ENCODE results near the gene CRYM. TPM values are rescaled to one million over a fixed set of nuclear protein-coding genes. Genes with fewer than 3 reads are reported as not detected.

CRYM gene
- total RNA-seq, 1 experiment from 2014 or later, result 4.9 TPM

DNA sequence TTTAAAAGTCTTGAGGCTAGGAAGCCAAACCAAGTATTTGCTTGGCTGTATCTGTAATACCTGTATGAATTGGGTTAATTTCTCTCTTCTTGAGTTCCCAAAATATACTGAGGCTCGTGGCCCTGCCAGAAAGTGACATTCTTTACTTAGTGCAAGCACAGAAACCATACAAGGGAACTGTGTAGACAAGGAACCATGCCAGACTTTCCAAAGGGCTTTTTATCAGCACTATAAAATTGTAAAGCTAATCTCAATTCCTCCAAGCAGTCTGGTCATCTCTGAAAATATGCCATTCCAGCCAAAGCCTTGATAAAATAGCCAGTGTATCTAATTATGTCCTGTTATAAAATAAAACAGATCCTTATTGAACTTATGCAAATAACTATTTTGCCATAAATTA lies 7.2 kb upstream of the CRYM start:
- Histone ChIP-seq H3K9me3 (ENCODE audit: control insufficient read depth in 1 of 2, insufficient read depth in 1 of 2, low read depth in 1 of 2, low read length in 2 of 2) (no peaks in the 10 kb centered on the region), H4K20me1 (ENCODE audit: insufficient read depth) (no peaks in the 10 kb centered on the region), H3K4me1 (ENCODE audit: control insufficient read depth in 1 of 2, insufficient read depth in 2 of 2, low read length in 2 of 2) (no peaks in the 10 kb centered on the region), H3K9ac (ENCODE audit: low read length) (no peak overlapping the region), H3K4me2 (ENCODE audit: low read length) (no peak overlapping the region), H3K27me3 (ENCODE audit: insufficient read depth, low read length) (no peaks in the 10 kb centered on the region), H3K27ac (ENCODE audit: low read depth, low read length) (no peak overlapping the region), H3K79me2 (ENCODE audit: insufficient read depth, low read length) (no peaks in the 10 kb centered on the region), H3K36me3 (ENCODE audit: control insufficient read depth in 1 of 2, insufficient read depth in 2 of 2, low read length in 2 of 2) (no peaks in the 10 kb centered on the region), H3K9me2 (ENCODE audit: insufficient read depth) (no peaks in the 10 kb centered on the region), H2AFZ (ENCODE audit: low read depth, low read length, poor library complexity, severe bottlenecking) (no peak overlapping the region), H3K4me3 (replicated peaks in 1 of 2; ENCODE audit: low read depth in 1 of 2, low read length in 2 of 2) (no peak overlapping the region)
- BruUV-seq (replicated peaks), result no TSS peak
- POLR2A ChIA-PET, result no interaction called here
- RAD21 ChIA-PET (ENCODE audit: low non-redundant PET in 1 of 2, low total read pairs in 2 of 2, uncharacterized antibody in 2 of 2, unreplicated experiment in 2 of 2), result interaction anchor here in 1 of 2 experiments (0.9 kb wide), 1 partner anchor 15 kb away, joined by 3 read pairs; no protein-coding TSS in a partner anchor
- CTCF ChIA-PET, result interaction anchor here (0.8 to 1.2 kb wide), 2 partner anchors 16 to 97 kb away, joined by 3 to 9 read pairs; no protein-coding TSS in a partner anchor
- ATAC-seq, result no peak
- intact Hi-C loops (cut with micrococcal nuclease), result no loop called here
- TF ChIP-seq CBX3 (IDR thresholded peaks at IDR 0.05; ENCODE audit: low read depth) (no peak), CEBPB (IDR thresholded peaks at IDR 0.05; ENCODE audit: low read depth) (no peak), JUND (IDR thresholded peaks at IDR 0.05) (no peak), EGR1 (IDR thresholded peaks at IDR 0.05; ENCODE audit: low read depth) (no peak)
- no peak for DNase-seq (ENCODE audit: low read depth, low spot score)

DNA sequence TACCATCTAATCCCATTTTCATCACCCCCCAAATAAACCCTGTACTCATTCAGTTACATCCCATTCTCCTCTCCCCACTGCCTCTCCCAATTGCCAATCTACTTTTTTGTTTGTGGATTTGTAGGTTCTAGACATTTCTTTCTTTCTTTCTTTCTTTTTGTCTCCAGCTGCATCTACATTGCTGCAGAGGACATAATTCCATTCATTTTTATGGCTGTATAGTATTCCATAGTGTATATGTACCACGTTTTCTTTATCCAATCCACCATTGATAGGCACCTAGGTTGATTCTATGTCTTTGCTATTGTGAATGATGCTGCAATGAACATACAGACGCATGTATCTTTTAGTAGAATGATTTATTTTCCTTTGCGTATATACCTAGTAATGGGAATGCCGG lies 6.3 kb upstream of the CRYM start:
- ATAC-seq (no peak), DNase-seq (ENCODE audit: low read depth, low spot score) (no peak)
- Histone ChIP-seq H3K9ac (ENCODE audit: low read length) (no peak overlapping the region), H3K27ac (ENCODE audit: low read depth, low read length) (no peak overlapping the region), H3K9me2 (ENCODE audit: insufficient read depth) (no peaks in the 10 kb centered on the region), H3K4me2 (ENCODE audit: low read length) (peak overlapping the region; percentile 71), H3K36me3 (ENCODE audit: control insufficient read depth in 1 of 2, insufficient read depth in 2 of 2, low read length in 2 of 2) (no peaks in the 10 kb centered on the region), H3K4me1 (ENCODE audit: control insufficient read depth in 1 of 2, insufficient read depth in 2 of 2, low read length in 2 of 2) (no peaks in the 10 kb centered on the region), H2AFZ (ENCODE audit: low read depth, low read length, poor library complexity, severe bottlenecking) (peak overlapping the region; percentile 8), H3K27me3 (ENCODE audit: insufficient read depth, low read length) (no peaks in the 10 kb centered on the region), H4K20me1 (ENCODE audit: insufficient read depth) (no peaks in the 10 kb centered on the region), H3K79me2 (ENCODE audit: insufficient read depth, low read length) (no peaks in the 10 kb centered on the region), H3K9me3 (ENCODE audit: control insufficient read depth in 1 of 2, insufficient read depth in 1 of 2, low read depth in 1 of 2, low read length in 2 of 2) (no peaks in the 10 kb centered on the region), H3K4me3 (replicated peaks in 1 of 2; ENCODE audit: low read depth in 1 of 2, low read length in 2 of 2) (peak overlapping the region; percentile 31 to 51)
- CTCF ChIA-PET, result no interaction called here
- RAD21 ChIA-PET (ENCODE audit: low non-redundant PET in 1 of 2, low total read pairs in 2 of 2, uncharacterized antibody in 2 of 2, unreplicated experiment in 2 of 2), result interaction anchor here in 1 of 2 experiments (0.7 kb wide), 1 partner anchor 16 kb away, joined by 3 read pairs; no protein-coding TSS in a partner anchor
- intact Hi-C loops (cut with micrococcal nuclease), result no loop called here
- POLR2A ChIA-PET, result no interaction called here
- no TSS peak for BruUV-seq (replicated peaks)
- no peak for TF ChIP-seq ELF1 (IDR thresholded peaks at IDR 0.05; ENCODE audit: borderline replicate concordance, low read depth)
- TF ChIP-seq RAD21 (IDR thresholded peaks at IDR 0.05; ENCODE audit: low read depth), result no peak
- TF ChIP-seq EZH2phosphoT487 (IDR thresholded peaks at IDR 0.05; ENCODE audit: borderline replicate concordance), result no peak
- TF ChIP-seq, protein P1, sequence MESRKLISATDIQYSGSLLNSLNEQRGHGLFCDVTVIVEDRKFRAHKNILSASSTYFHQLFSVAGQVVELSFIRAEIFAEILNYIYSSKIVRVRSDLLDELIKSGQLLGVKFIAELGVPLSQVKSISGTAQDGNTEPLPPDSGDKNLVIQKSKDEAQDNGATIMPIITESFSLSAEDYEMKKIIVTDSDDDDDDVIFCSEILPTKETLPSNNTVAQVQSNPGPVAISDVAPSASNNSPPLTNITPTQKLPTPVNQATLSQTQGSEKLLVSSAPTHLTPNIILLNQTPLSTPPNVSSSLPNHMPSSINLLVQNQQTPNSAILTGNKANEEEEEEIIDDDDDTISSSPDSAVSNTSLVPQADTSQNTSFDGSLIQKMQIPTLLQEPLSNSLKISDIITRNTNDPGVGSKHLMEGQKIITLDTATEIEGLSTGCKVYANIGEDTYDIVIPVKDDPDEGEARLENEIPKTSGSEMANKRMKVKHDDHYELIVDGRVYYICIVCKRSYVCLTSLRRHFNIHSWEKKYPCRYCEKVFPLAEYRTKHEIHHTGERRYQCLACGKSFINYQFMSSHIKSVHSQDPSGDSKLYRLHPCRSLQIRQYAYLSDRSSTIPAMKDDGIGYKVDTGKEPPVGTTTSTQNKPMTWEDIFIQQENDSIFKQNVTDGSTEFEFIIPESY (IDR thresholded peaks at IDR 0.05; ENCODE audit: extremely low read depth, insufficient replicate concordance, low read length), result no peak
- TF ChIP-seq ZFX (IDR thresholded peaks at IDR 0.05), result no peak
- TF ChIP-seq, protein P2, sequence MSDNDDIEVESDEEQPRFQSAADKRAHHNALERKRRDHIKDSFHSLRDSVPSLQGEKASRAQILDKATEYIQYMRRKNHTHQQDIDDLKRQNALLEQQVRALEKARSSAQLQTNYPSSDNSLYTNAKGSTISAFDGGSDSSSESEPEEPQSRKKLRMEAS (IDR thresholded peaks at IDR 0.05), result no peak
- TF ChIP-seq CBX3 (IDR thresholded peaks at IDR 0.05; ENCODE audit: low read depth), result no peak
- TF ChIP-seq SIN3A (IDR thresholded peaks at IDR 0.05; ENCODE audit: low read depth), result no peak
- no peak for TF ChIP-seq YY1 (IDR thresholded peaks at IDR 0.05; ENCODE audit: extremely low read depth, insufficient replicate concordance, low read depth, low read length)
- no peak for TF ChIP-seq EZH2 (IDR thresholded peaks at IDR 0.05)
- no peak for TF ChIP-seq ZNF274 (IDR thresholded peaks at IDR 0.05; ENCODE audit: low read depth, low read length)
- TF ChIP-seq EGR1 (IDR thresholded peaks at IDR 0.05; ENCODE audit: low read depth), result no peak
- no peak for TF ChIP-seq POLR2AphosphoS5 (IDR thresholded peaks at IDR 0.05; ENCODE audit: low read depth, low read length)
- TF ChIP-seq, protein P3, sequence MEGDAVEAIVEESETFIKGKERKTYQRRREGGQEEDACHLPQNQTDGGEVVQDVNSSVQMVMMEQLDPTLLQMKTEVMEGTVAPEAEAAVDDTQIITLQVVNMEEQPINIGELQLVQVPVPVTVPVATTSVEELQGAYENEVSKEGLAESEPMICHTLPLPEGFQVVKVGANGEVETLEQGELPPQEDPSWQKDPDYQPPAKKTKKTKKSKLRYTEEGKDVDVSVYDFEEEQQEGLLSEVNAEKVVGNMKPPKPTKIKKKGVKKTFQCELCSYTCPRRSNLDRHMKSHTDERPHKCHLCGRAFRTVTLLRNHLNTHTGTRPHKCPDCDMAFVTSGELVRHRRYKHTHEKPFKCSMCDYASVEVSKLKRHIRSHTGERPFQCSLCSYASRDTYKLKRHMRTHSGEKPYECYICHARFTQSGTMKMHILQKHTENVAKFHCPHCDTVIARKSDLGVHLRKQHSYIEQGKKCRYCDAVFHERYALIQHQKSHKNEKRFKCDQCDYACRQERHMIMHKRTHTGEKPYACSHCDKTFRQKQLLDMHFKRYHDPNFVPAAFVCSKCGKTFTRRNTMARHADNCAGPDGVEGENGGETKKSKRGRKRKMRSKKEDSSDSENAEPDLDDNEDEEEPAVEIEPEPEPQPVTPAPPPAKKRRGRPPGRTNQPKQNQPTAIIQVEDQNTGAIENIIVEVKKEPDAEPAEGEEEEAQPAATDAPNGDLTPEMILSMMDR (IDR thresholded peaks at IDR 0.05 in 2 of 3, conservative IDR thresholded peaks at IDR 0.05 in 1 of 3; ENCODE audit: borderline replicate concordance in 1 of 3, insufficient read depth in 1 of 3, low read depth in 2 of 3, low read length in 2 of 3), result no peak
- no peak for TF ChIP-seq CEBPB (IDR thresholded peaks at IDR 0.05; ENCODE audit: low read depth)
